Stimulated activated naive CD8-positive, alpha-beta T cell treated with anti-CD3 and anti-CD28 coated beads, Interleukin-15, amount 100 ng/mL, for 72 hours (primary cell): ENCODE measurements around the gene UBA7.
"Not testable (repeated sequence)": the region's sequence is repeated elsewhere in the genome, so short reads cannot be mapped to it uniquely, and the experiment has no call there.

Experiments
- ATAC-seq: fragments of 150-1000 bp; cut with Tn5 transposase; 2 replicates; pipeline ENCODE4 v1.10.0; 2021; ENCODE audit warnings: mild to moderate bottlenecking, moderate library complexity
- DNase-seq, 2 donors: peaks; one replicate each; pipeline ENCODE4 v3.0.0; 2021 to 2022
- H3K27ac Mint-ChIP-seq, 2 donors: one replicate each; pipeline ENCODE4 v1.8.0; 2022; ENCODE audit warnings: mild to moderate bottlenecking in 2 of 2, mixed read lengths in 2 of 2, moderate library complexity in 2 of 2
- H3K27me3 Mint-ChIP-seq: one replicate; pipeline ENCODE4 v1.8.0; 2022; ENCODE audit warnings: mixed read lengths
- H3K4me1 Mint-ChIP-seq: one replicate; pipeline ENCODE4 v1.8.0; 2022; ENCODE audit warnings: mild to moderate bottlenecking, mixed read lengths
- H3K4me3 Mint-ChIP-seq, 2 donors: one replicate each; pipeline ENCODE4 v1.8.0; 2022; ENCODE audit warnings: mild to moderate bottlenecking in 2 of 2, mixed read lengths in 2 of 2, moderate library complexity in 1 of 2
- H3K9me3 Mint-ChIP-seq, 2 donors: one replicate each; pipeline ENCODE4 v1.8.0; 2022; ENCODE audit warnings: mixed read lengths in 2 of 2

The UBA7 gene

DNA sequence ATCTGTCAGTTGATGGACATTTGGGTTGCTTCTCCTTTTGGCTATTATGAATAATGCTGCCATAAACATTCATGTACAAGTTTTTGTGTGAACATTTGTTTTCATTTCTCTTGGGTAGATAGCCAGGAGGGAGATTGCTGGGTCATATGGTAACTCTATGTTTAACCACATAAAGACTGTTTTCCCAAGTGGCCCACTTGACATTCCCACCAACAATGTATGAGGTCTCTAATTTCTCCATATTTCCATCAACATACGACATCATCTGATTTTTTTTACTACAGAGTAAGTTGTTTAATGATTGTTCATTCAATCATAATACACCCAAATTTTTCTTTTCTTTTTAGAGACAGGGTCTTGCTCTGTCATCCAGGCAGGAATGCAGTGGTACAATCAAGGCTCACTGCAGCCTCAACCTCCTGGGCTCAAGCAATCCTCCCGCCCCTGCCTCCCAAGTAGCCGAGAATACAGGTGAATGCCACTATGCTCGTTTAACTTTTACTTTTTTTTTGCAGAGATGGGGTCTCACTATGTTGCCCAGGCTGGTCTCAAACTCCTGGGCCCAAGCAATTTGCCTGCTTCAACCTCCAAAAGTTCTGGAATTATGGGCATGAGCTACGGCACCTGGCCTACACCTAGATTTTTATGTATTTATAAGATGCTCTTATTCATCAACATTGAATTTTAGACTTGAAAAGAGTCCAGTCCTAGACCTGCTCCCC, 34.2 kb downstream of the UBA7 start:
- Mint-ChIP-seq H3K27me3 (no peaks in the 10 kb centered on the region), H3K27ac (peak overlapping the region in 1 of 2 donors; percentile 77), H3K4me1 (peaks cover 47% of the 10 kb centered on the region), H3K4me3 (peak overlapping the region in 1 of 2 donors; percentile 23), H3K9me3 (no peaks in the 10 kb centered on the region)
- DNase-seq = no peak
- no peak for ATAC-seq

DNA sequence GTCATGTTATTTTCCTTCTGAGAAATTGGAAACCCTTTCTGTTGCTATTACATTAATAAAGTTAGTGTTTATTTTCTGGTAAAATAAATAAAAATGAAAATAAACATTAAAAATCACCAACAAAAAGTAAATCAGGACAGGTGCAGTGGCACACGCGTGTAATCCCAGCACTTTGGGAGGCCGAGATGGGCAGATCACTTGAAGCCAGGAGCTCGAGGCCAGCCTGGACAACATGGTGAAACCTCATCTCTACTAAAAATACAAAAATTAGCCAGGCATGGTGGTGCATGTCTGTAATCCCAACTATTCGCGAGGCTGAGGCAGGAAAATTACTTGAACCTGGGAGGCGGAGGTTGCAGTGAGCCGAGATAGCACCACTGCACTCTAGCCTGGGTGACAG, 37.7 kb downstream of the UBA7 start:
- H3K27me3 Mint-ChIP-seq, H3K4me3 Mint-ChIP-seq, ATAC-seq, DNase-seq, H3K9me3 Mint-ChIP-seq, H3K27ac Mint-ChIP-seq: not testable (repeated sequence)
- H3K4me1 Mint-ChIP-seq = peaks cover 41% of the 10 kb centered on the region

DNA sequence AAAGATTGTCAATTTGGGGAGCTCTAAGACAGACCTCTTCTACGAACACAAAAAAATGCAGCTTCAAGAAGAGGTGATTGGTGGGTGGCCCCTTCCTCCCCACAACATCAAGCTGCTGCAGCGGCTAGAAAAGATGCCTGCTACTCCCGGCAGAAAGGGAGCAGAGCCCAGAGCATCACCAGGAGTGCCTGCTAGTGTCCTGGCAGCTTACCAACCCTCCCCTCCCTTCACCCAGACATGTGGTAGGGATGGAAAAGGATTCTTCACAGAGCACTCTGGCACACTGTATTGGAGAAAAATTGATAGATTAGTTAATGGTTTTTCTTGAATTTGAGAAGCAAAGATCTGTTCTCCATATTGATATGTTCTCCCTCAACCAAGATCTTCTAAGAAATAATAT, 38.2 kb downstream of the UBA7 start:
- no peaks in the 10 kb centered on the region for H3K9me3 Mint-ChIP-seq
- H3K4me3 Mint-ChIP-seq = no peak overlapping the region
- DNase-seq (no peak), ATAC-seq (no peak)
- no peak overlapping the region for H3K27ac Mint-ChIP-seq
- peaks cover 38% of the 10 kb centered on the region for H3K4me1 Mint-ChIP-seq
- H3K27me3 Mint-ChIP-seq = no peaks in the 10 kb centered on the region

DNA sequence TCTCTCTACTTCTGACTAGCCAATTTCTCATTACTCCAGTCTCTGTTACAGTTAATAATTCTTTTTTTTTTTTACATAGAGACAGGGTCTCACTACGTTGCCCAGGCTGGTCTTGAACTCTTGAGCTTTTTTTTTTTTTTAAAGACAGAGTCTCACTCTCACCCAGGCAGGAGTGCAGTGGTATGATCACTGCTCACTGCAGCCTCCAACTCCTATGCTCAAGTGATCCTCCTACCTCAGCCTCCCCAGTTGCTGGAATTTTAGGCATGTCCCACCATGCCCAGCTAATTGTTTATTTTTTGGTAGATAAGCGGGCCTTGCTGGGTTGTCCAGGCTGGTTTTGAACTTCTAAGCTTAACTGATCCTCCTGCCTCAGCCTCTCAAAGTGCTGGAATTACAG, 41.0 kb downstream of the UBA7 start:
- Mint-ChIP-seq H3K27ac (no peak overlapping the region), H3K4me1 (peaks cover 31% of the 10 kb centered on the region), H3K9me3 (no peaks in the 10 kb centered on the region), H3K27me3 (no peaks in the 10 kb centered on the region), H3K4me3 (no peak overlapping the region)
- DNase-seq (no peak), ATAC-seq (no peak)

DNA sequence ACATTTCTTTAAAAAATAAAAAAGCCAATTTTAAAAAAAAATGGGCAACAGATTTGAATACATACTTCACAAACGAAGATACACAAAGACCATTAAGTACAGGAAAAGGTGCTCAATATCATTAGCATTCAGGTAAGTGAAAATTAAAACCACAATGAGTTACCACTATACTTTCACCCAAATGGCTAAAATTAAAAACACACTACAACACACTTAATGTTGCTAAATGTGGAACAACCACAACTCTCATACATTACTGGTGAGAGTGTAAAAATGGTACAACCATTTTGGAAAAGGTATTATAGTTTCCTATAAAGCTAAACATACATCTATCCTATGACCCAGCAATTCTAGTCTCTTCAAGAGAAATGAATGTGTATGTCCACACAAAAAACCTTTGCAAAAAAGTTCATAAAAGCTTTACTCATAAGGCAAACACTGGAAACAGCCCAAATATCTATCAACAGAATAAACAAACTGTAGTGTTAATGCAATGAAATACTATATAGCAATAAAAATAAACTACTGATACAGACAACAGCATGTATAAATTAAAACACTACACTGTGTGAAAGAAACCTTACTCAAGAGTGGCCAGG, 42.3 kb downstream of the UBA7 start:
- ATAC-seq (no peak), DNase-seq (no peak)
- Mint-ChIP-seq H3K27me3 (no peaks in the 10 kb centered on the region), H3K27ac (no peak overlapping the region), H3K4me1 (peaks cover 26% of the 10 kb centered on the region), H3K4me3 (no peak overlapping the region), H3K9me3 (no peaks in the 10 kb centered on the region)

DNA sequence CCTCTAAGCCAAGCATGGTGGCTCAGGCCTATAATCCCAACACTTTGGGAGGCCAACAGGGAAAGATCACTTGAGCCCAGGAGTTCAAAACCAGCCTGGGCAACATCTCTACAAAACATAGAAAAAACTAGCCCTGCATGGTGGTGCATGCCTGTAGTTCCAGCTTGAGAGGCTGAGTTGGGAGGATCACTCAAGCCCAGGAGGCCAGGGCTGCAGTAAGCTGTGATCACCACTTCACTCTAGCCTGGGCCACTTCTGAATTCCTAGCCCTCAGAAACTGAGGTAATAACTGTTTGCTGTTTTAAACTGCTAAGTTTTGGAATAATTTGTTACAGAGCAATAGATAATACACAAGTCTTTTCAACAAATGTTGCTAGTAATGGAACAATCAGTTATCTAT, 43.8 kb downstream of the UBA7 start:
- H3K9me3 Mint-ChIP-seq = no peaks in the 10 kb centered on the region

DNA sequence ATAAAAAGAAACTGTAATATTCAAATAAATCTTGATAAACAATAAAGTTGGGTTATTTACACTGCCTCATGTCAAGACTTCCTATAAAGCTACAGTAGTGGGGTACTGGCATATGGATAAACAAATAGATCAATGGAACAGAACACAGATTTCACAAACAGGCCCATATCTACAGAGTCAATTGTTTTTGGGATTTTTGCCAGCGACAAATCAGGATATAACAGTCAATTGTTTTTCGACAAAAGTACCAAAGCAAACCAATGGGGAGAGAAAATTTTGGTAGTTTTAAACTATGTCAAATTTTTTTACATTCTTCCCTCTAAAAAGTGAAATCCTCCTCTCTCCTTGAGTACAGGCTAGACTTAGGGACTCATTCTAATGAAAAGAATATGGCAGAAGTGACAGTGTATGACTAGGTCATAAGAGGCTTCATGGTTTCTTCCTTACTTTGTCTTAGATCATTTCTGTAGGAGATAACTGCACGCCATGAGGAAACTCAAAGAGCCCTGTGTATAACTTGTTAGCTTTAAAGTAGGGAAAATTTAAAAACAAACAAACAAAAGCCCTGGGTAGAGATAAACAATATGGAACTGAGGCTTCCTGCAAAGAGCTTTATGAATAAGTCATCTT, 44.4 kb downstream of the UBA7 start:
- Mint-ChIP-seq H3K4me1 (peaks cover 25% of the 10 kb centered on the region), H3K27ac (no peak overlapping the region), H3K9me3 (no peaks in the 10 kb centered on the region), H3K4me3 (no peak overlapping the region), H3K27me3 (no peaks in the 10 kb centered on the region)
- DNase-seq (no peak), ATAC-seq (no peak)

More for the DNA sequence above, 43.8 kb downstream of the UBA7 start:
- Mint-ChIP-seq H3K4me1 (peaks cover 20% of the 10 kb centered on the region), H3K4me3 (no peak overlapping the region), H3K27ac (no peak overlapping the region), H3K27me3 (no peaks in the 10 kb centered on the region)
- DNase-seq (no peak), ATAC-seq (no peak)

DNA sequence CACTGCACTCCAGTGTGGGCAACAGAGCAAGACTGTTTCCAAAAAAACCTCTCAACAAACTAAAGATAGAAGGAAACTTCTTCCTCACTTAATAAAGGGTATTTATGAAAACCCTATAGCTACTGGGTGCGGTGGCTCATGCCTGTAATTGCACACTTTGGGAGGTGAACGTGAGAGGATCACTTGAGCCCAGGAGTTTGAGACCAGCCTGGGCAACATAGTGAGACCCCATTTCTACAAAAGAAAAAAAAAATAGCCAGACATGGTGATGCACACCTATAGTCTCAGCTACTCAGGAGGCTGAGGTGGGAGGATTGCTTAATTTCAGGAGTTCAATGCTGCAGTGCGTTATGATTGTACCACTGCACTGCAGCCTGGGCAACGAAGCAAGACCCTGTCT, 49.8 kb downstream of the UBA7 start:
- no peaks in the 10 kb centered on the region for H3K9me3 Mint-ChIP-seq
- no peak overlapping the region for H3K4me3 Mint-ChIP-seq

DNA sequence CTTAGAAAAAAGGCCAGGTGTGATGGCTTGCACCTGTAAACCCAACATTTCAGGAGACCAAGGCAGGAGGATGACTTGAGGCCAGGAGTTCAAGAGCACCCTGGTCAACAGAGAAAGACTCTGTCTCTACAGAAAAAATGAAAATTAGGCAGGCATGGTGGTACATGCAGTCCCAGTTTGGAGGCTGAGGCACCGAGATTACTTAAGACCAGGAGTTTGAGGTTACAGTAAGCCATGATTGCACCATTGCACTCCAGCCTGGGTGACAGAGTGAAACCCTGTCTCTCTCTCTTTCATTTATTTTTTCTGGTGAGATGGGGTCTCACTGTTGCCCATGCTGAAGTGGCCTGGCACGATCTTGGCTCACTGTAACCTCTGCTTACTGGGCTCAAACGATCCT, 52.1 kb downstream of the UBA7 start:
- no peak for DNase-seq
- no peak overlapping the region for H3K4me3 Mint-ChIP-seq
- no peaks in the 10 kb centered on the region for H3K27me3 Mint-ChIP-seq
- H3K4me1 Mint-ChIP-seq = peaks cover 12% of the 10 kb centered on the region
- H3K27ac Mint-ChIP-seq = no peak overlapping the region
- no peak for ATAC-seq
- H3K9me3 Mint-ChIP-seq = no peaks in the 10 kb centered on the region

More for the DNA sequence above, 49.8 kb downstream of the UBA7 start:
- ATAC-seq (no peak), DNase-seq (no peak)
- Mint-ChIP-seq H3K27ac (no peak overlapping the region), H3K4me1 (peaks cover 12% of the 10 kb centered on the region), H3K27me3 (no peaks in the 10 kb centered on the region)

DNA sequence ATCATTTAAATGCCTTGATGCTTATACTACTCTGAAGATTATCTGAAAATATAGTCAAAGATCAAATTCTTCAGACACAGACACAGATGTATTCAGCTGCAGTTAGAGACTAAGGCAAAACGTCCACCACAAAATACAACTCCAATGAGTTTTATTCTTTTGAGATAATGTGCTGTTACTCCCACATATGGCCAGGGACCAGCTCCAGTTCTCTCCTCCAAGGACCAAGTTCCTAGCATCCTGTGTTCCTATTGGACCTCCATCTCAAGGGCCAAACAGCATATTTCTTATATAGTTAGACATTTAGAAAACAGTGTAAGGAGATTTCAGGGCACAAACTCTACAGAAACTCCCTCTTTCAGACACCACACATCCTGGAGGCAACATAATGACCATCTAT, 54.5 kb downstream of the UBA7 start:
- no peak overlapping the region for H3K4me3 Mint-ChIP-seq
- peaks cover 12% of the 10 kb centered on the region for H3K4me1 Mint-ChIP-seq
- ATAC-seq (no peak), DNase-seq (no peak)
- H3K9me3 Mint-ChIP-seq = no peaks in the 10 kb centered on the region
- no peaks in the 10 kb centered on the region for H3K27me3 Mint-ChIP-seq
- peak overlapping the region in 1 of 2 donors; percentile 9 for H3K27ac Mint-ChIP-seq

DNA sequence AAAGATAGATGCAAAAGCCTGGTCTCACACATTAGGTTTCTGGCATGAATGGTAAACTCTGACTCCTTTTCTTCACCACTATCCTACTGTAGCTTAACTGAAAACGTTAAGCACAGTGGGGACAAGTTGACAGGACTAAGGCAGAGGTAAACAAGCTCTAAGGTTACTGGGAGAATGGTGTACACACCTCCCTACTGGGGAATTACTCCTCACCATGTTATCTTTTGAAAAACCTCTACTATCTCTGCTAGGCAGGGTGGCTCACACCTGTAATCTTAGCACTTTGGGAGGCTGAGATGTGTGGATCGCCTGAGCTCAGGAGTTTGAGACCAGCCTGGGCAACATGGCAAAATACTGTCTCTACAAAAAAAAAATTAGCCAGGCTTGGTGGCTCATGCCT, 56.6 kb downstream of the UBA7 start:
- Mint-ChIP-seq H3K4me3 (no peak overlapping the region), H3K4me1 (peaks cover 18% of the 10 kb centered on the region)

DNA sequence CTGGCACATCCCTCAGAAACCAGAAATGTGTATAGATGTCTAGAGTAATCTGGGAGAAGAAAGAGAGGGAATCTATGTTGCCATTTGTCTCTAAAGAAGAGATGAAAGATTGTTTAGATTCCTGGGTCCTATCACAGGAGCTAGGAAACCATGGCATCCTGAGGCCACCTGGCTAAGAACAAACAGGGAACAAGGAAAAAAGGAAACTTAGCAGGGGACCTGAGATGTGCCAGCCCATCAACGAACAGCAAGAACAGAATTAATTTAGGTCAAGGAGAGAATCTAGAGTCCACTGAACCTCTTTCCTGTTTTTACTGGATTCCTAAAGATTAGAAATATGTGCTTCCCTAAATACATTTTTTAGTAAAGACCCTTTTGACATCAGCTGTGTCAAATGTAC, 57.7 kb downstream of the UBA7 start:
- Mint-ChIP-seq H3K27me3 (no peaks in the 10 kb centered on the region), H3K9me3 (no peaks in the 10 kb centered on the region), H3K4me3 (no peak overlapping the region), H3K27ac (no peak overlapping the region), H3K4me1 (peaks cover 18% of the 10 kb centered on the region)
- no peak for DNase-seq
- ATAC-seq = no peak

More for the DNA sequence above, 56.6 kb downstream of the UBA7 start:
- DNase-seq (no peak), ATAC-seq (no peak)
- Mint-ChIP-seq H3K9me3 (no peaks in the 10 kb centered on the region), H3K27ac (no peak overlapping the region), H3K27me3 (no peaks in the 10 kb centered on the region)
